SK-N-MC (cell line): Measurements from ENCODE around the gene CCDC93.

Experiments
- DNase-seq: peaks from one replicate; pipeline ENCODE4 v3.0.0-alpha.2; 2011; ENCODE audit warnings: low read depth, low spot score
- H3K27ac ChIP-seq: fragments of 200-600 bp; sonication (generic); 2 replicates; pipeline ENCODE4 v1.5.1; 2016; ENCODE audit warnings: mixed run types
- H3K36me3 ChIP-seq: fragments of 200-600 bp; sonication (generic); 2 replicates; pipeline ENCODE4 v1.6.1; 2017; ENCODE audit warnings: antibody characterized with exemption, low read length, mixed read lengths; ENCODE audit not compliant: insufficient read depth
- H3K4me3 ChIP-seq: fragments of 200-600 bp; sonication (generic); 2 replicates; pipeline ENCODE4 v1.5.1; 2016
- H3K9ac ChIP-seq: fragments of 200-600 bp; sonication (generic); 2 replicates; pipeline ENCODE4 v1.8.0; 2017; ENCODE audit warnings: mixed run types, mixed read lengths; ENCODE audit not compliant: insufficient read length
- H3K9me3 ChIP-seq: fragments of 200-600 bp; sonication (generic); 2 replicates; pipeline ENCODE4 v1.6.1; 2017; ENCODE audit warnings: low read depth, mild to moderate bottlenecking, antibody characterized with exemption, low read length, moderate library complexity, mixed read lengths
- EZH2 ChIP-seq: fragments of 200-600 bp; sonication (generic); IDR thresholded peaks from one replicate; pipeline ENCODE4 v1.6.1; 2017; ENCODE audit warnings: antibody characterized with exemption
- FOXP2 ChIP-seq: optimal IDR thresholded peaks from 2 replicates; pipeline ENCODE3; 2011; ENCODE audit warnings: mild to moderate bottlenecking, moderate library complexity; ENCODE audit not compliant: insufficient read depth; ENCODE audit errors: extremely low read length, control extremely low read depth
- POLR2AphosphoS5 ChIP-seq: IDR thresholded peaks from 2 replicates; pipeline ENCODE4 v1.6.1; 2012; ENCODE audit warnings: mild to moderate bottlenecking, low read depth, low read length, borderline replicate concordance

The CCDC93 gene

GRCh38 chr2:117967977-117968718 is 45.7 kb downstream of the CCDC93 start:
- no peak overlapping the region for H3K27ac ChIP-seq
- no peak for DNase-seq
- peaks cover 9% of the 10 kb centered on the region; the same call in 1 of the 2 replicates for H3K36me3 ChIP-seq
- no peak overlapping the region for H3K9ac ChIP-seq
- no peaks in the 10 kb centered on the region for H3K9me3 ChIP-seq
- no peak for TF ChIP-seq FOXP2
- no peak for TF ChIP-seq EZH2
- no peak for TF ChIP-seq POLR2AphosphoS5
- no peak overlapping the region for H3K4me3 ChIP-seq

GRCh38 chr2:117963446-117963845 is 50.4 kb downstream of the CCDC93 start:
- Histone ChIP-seq H3K27ac (no peak overlapping the region), H3K36me3 (peaks cover 10% of the 10 kb centered on the region), H3K9ac (no peak overlapping the region), H3K4me3 (no peak overlapping the region), H3K9me3 (no peaks in the 10 kb centered on the region)
- no peak for DNase-seq
- no peak for TF ChIP-seq FOXP2
- no peak for TF ChIP-seq POLR2AphosphoS5
- no peak for TF ChIP-seq EZH2

- no peak overlapping the region for H3K4me3 ChIP-seq
- no peaks in the 10 kb centered on the region for H3K9me3 ChIP-seq
- no peak for TF ChIP-seq EZH2
- TF ChIP-seq FOXP2, result no peak
- TF ChIP-seq POLR2AphosphoS5, result no peak
- no peak overlapping the region for H3K27ac ChIP-seq
- no peak overlapping the region for H3K9ac ChIP-seq
- no peak for DNase-seq
- peaks cover 23% of the 10 kb centered on the region for H3K36me3 ChIP-seq
Observed at GRCh38 chr2:117961201-117961600, 52.7 kb downstream of the CCDC93 start.

GRCh38 chr2:117960231-117960630 is 53.6 kb downstream of the CCDC93 start:
- H3K4me3 ChIP-seq, result no peak overlapping the region
- H3K36me3 ChIP-seq, result peaks cover 26% of the 10 kb centered on the region
- DNase-seq, result no peak
- no peak overlapping the region for H3K9ac ChIP-seq
- H3K27ac ChIP-seq, result no peak overlapping the region
- TF ChIP-seq POLR2AphosphoS5 (no peak), EZH2 (no peak), FOXP2 (no peak)
- no peaks in the 10 kb centered on the region for H3K9me3 ChIP-seq

- no peak overlapping the region for H3K27ac ChIP-seq
- no peak for DNase-seq
- no peak overlapping the region for H3K4me3 ChIP-seq
- no peak overlapping the region for H3K9ac ChIP-seq
- peaks cover 28% of the 10 kb centered on the region for H3K36me3 ChIP-seq
- TF ChIP-seq EZH2 (no peak), FOXP2 (no peak), POLR2AphosphoS5 (no peak)
- H3K9me3 ChIP-seq, result no peaks in the 10 kb centered on the region
Observed at GRCh38 chr2:117958186-117958585, 55.7 kb downstream of the CCDC93 start.

GRCh38 chr2:117957616-117958015 is 56.3 kb downstream of the CCDC93 start:
- no peak overlapping the region for H3K4me3 ChIP-seq
- TF ChIP-seq EZH2, result no peak
- TF ChIP-seq POLR2AphosphoS5, result no peak
- no peak for TF ChIP-seq FOXP2
- H3K9ac ChIP-seq, result no peak overlapping the region
- no peak for DNase-seq
- no peaks in the 10 kb centered on the region for H3K9me3 ChIP-seq
- H3K36me3 ChIP-seq, result peaks cover 28% of the 10 kb centered on the region
- no peak overlapping the region for H3K27ac ChIP-seq

- Histone ChIP-seq H3K27ac (no peak overlapping the region), H3K36me3 (peaks cover 38% of the 10 kb centered on the region)
Observed at GRCh38 chr2:117956036-117956796, 57.7 kb downstream of the CCDC93 start.

GRCh38 chr2:117953231-117953630 is 60.6 kb downstream of the CCDC93 start:
- Histone ChIP-seq H3K27ac (no peak overlapping the region), H3K36me3 (peaks cover 38% of the 10 kb centered on the region), H3K9me3 (no peaks in the 10 kb centered on the region), H3K9ac (no peak overlapping the region), H3K4me3 (no peak overlapping the region)
- TF ChIP-seq POLR2AphosphoS5 (no peak), EZH2 (no peak)
- no peak for DNase-seq

More at GRCh38 chr2:117956036-117956796, 57.7 kb downstream of the CCDC93 start:
- no peak overlapping the region for H3K4me3 ChIP-seq
- no peak for DNase-seq
- no peaks in the 10 kb centered on the region for H3K9me3 ChIP-seq
- H3K9ac ChIP-seq, result no peak overlapping the region
- TF ChIP-seq POLR2AphosphoS5 (no peak), EZH2 (no peak), FOXP2 (no peak)
